ENCODE results near the gene FOXJ1. TPM values are rescaled to one million over a fixed set of nuclear protein-coding genes. Genes with fewer than 3 reads are reported as not detected.
"Not testable (repeated sequence)": the region's sequence is repeated elsewhere in the genome, so short reads cannot be mapped to it uniquely, and the experiment has no call there.

The FOXJ1 gene, protein sequence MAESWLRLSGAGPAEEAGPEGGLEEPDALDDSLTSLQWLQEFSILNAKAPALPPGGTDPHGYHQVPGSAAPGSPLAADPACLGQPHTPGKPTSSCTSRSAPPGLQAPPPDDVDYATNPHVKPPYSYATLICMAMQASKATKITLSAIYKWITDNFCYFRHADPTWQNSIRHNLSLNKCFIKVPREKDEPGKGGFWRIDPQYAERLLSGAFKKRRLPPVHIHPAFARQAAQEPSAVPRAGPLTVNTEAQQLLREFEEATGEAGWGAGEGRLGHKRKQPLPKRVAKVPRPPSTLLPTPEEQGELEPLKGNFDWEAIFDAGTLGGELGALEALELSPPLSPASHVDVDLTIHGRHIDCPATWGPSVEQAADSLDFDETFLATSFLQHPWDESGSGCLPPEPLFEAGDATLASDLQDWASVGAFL
- not detected in 2 replicates for total RNA-seq

DNA sequence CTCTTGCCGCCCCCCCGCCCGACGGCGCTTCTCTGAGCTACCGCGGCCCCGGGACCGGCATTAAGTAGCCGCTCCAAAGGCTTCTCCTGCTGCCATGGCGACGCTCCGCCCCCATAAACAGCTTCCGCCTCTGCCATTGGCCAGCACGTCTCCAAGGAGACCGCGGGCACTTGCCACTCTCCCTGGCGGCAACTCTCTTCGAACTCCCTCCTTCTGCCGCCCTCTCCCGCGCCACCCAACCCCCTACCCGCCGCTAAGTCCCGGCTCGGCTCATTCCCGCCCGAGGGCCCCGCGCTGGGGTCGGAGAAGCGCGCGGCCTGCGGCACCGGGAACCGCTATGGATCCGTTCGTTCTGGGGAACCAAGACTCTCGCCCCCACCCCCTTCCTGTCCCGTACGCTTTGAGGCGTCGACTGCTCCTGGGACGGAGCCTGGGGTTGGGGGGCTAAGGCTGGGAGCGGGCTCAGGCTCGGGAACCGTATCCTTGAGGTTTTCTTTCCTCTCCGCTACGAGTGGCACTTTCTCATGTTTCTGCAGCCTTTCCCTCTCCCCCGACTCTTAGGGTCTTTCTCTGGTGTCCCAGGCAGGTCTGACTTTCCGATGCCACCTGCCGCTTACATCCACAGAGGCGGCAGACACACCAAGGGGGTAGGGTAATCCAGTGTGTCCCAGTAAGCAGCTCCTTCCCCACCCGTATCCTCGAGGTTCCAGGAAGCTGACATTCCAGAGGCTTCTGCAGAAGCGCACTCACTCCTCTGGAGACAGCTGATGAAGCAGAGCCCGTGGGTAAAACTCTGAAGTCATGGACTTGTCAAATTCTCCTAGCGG lies at the start of gene FOXJ1:
TSS of gene FOXJ1 (minus strand) at position 34 of the 827 bp plus-strand sequence. CDS start 850 bp downstream, outside the sequence.
- DNase-seq (ENCODE audit: low read depth in 2 of 2), result peak; percentile 65 to 88

DNA sequence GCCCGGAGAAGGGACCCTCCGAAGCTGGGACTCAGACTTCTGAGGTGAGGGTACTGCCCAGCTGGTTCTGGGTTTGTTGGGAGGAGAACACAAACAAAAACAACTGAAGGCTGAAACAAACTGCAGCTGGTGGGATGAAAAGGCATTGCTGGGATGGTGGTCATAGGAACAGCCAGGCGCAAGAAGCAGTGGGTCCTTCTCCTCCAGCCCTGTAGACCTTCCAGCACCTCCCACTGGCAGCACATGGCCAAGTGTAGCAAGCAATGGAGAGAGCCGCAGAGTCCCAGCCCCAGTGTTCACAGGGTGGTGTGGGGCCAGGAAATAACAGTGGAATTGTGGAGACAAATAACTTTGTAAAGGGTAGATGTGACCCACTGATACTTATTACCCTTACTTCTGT lies 48.7 kb upstream of the FOXJ1 start:
- DNase-seq (ENCODE audit: low read depth in 2 of 2), result no peak

DNA sequence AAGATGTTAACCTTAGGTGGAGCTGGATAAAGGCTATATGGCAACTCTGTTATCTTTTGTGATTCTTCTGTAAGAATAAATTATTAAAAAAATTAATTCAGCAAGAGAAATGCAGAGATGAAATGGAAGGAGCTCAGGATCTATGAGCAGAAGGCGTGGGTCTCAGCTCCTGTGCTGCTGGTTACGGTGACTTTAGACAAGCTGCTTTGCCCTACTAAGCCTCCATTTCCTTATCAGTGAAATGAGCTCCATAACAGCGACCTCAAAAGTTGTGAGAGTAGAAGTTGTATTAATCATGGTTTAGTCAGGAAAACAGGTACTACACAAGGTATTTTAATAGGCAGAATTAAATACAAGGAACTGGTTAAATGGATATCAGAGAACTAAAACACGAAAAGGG lies 48.2 kb upstream of the FOXJ1 start:
- DNase-seq (ENCODE audit: low read depth in 2 of 2), result no peak

DNA sequence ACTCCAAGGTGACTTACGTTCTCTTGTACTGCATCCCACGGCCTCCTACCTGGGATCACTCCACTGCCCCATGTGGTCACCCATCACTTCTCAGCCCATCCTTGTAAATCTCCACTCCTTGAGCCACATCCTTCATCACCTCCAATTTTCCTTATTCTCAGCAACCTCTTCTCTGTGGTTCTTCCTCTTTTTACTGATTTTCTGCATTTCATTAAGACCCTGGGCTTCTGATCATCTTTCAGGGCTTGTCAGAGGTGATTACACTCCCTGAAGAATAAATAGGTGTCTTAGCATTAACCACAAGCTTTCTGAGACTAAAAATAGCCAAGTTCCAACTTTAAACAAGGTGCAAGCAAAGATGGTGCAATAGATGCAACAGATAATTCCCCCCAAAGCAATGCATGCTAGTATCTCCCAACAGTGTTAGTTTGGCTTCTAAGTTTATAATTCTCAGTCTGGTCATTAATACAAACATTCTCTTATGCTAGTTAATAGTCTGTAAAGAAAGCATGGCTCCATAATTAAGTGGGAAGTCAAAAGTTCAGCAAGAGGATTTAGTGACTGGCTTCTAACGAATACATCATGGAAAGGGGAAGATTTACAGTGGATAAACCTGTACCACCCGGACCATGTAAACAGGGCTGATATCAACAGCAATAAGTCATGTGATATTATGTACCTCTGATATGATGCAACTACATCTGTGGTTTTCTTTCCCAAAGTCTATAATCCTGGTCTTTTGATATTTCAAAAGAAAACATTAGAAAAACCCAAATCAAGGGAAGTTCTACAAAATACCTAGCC lies 47.4 kb upstream of the FOXJ1 start:
- DNase-seq (ENCODE audit: low read depth in 2 of 2), result no peak

DNA sequence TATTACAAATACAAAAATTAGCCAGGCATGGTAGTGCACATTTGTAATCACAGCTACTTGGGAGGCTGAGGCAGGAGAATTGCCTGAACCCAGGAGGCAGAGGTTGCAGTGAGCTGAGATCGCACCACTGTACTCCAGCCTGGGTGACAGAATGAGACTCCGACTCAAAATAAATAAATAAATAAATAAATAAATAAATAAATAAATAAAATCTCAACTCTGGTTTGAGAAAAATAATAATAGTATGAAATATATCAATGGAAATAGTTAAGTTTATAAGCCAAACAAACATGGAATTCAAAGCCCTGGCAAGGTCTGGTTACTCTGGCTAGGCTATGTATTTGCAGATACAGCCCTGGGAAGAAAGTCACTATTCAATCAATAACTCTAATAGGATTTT lies 45.7 kb upstream of the FOXJ1 start:
- not testable (repeated sequence) for DNase-seq (ENCODE audit: low read depth in 2 of 2)

DNA sequence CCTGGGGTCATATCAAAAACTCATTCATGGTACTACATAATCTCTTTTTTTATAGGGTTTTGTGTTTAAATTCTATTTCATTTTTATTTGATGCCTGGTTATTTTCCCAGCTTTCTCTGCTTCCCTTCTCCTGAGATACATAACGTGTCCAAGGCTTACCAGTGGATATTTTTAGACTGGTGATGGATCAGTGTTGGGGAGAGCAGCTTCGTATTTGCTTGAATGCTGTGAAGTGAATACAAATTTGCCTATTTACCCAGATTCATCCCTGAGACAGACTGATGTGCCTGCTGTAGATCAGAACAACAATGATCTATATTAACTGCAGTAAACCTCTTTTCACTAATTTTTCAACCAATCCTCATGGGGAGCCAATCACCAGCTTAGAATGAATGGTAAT lies 43.2 kb upstream of the FOXJ1 start:
- DNase-seq (ENCODE audit: low read depth in 2 of 2), result no peak

DNA sequence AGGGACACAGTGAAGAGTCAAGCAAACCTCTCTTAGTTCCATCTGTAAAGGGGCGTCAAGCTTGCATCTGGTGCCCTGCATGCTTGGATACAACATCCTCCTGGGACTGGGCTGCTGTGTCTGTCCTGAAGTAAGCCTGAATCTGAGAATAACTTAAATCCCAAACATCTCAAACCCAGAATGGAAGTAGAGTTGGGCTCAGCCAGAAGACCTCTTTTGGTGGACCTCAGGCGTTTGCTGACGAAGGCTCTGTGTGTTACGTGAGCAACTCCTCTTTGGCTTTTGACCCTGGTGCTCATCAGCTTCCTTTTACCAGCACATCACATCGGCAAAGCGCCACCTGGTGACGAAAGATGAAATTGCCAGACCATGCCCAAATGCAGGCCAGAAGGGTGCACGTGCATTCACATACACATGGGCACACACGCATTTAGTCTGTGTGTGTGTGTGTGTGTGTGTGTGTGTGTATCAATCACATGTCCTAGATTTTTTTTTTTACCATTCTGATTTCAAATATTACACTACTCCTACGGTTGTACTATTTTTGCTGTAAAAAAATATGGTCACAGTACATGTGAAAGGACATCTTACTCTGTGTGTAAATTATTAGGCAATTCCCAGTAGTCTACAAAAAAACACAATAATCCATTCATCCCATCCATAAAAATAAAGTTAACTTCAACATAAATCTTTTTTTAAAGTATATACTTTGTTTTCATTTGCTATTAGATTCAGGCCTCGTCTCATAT lies 41.1 kb upstream of the FOXJ1 start:
- peak; percentile 89 for DNase-seq (ENCODE audit: low read depth in 2 of 2)

DNA sequence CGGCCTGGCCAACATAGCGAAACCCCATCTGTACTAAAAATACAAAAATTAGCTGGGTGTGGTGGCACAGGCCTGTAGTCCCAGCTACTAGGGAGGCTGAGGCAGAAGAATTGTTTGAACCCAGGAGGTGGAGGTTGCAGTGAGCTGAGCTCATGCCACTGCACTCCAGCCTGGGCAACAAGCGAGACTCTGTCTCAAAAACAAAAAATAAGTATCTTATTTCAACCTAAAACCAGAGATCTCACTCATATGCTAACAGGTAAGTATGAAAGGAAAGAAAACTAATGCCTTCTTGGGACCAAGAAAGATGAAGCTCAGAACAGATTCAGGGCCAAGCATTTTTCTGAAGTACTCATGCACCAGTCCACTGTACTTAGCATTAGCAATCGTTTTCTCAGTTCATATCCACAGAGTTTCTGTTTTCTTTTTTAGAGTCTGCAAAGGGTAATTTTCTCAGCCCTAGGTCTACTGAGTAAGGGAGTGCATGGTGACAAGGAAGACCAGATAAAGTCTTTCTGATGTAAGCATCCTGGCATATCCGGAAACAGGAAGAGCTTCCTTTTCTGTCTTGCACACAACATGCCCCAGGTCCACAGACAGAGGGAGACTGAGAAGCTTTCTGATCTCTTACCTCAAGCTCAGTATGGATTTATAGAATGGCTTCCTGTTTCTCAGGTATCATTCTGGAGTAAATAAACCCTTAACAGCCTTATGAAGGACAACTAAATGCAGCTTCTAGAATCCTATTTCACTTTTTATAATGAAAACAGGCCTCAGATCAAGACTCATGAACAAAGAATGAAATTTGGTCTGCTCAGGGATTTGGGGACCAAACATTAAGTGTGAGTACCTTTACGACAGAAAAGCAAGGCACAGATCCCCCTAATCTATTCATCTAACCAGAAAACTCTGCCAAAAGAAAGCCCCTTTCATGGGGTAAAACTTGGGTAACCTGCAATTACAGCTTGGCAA lies 38.7 kb upstream of the FOXJ1 start:
- DNase-seq (ENCODE audit: low read depth in 2 of 2), result peak in 1 of 2 donors; percentile 21

DNA sequence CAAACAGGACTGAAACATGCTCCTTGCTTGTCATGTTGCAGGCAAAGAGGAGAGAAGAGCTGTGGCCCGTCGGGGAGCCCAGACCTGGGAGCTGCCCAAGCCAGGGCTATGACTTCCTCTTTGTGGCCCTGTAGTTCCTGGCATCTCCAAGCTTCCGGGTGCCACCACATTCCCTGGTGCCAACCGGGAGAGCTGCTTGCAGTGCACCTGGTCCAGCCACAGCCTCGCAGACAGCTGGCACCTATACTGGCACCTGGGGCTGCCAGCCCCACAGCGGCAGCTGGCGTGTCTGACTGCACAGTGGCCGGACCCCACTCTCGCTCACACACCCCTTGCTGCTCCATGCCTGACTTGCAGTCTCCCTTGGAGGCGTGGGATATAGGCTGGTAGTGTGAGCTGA lies 37.1 kb upstream of the FOXJ1 start:
- DNase-seq (ENCODE audit: low read depth in 2 of 2), result no peak

DNA sequence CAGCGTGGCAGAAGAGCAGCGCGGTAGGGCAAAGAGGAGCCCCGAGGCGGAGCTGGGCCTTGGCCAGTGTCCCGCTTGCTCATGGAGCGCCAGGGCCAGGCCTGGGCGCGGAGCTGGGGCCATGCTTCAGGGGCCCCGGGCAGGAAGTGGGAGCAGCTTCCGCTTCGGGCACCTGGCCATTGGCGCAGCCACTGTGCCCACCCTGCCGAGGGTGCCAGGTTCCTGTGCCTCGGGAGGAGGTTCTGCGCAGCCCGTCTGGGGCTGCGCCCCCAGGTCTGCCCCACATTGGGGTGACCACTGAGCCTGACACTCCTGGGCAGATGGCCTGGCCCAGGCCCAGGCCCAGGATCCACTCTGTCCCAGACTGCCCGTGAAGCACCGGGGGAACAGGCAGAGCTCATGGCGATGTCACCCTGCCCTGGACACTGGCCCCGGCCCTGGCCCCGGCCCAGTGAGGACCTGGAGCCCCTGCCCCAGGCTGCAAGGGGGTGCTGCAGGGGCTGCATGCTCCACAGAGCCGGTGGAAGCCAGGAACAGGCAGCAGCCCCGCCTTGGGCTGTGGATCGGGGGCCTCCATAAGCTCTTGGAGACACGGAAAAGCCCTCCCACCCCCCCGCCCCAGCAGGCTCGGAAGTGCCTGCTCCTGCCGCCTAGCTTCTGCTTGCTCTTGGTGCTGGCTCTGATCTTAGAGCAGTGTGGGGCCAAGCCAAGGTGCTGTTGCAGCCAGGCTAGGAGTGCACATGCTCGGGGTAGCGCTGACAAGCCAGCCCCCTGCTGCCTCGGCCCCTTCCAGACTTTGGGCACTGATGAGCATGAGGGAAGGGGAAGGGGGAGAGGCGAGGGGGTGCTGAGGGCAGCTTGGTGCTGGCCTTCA lies 35.9 kb upstream of the FOXJ1 start:
- DNase-seq (ENCODE audit: low read depth in 2 of 2), result no peak

DNA sequence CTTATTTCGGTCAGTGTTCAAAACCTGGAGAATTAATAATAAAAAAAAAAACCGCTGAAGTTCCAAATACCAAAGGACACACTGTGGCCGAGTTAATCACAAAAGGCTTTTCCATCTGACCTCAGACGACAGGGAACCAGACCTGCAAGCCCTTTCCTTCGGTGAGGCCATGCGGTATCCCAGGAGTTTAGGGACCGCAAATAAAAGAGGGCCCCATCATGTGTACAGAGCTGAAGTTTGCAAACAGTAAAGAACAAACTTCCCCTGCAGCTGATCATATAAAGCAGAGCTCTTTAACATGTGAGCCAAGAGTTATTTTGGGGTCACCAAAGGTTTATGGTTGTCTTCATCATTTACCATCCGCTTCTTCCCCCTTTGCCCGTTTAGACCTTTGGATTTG lies 33.0 kb upstream of the FOXJ1 start:
- DNase-seq (ENCODE audit: low read depth in 2 of 2), result no peak

DNA sequence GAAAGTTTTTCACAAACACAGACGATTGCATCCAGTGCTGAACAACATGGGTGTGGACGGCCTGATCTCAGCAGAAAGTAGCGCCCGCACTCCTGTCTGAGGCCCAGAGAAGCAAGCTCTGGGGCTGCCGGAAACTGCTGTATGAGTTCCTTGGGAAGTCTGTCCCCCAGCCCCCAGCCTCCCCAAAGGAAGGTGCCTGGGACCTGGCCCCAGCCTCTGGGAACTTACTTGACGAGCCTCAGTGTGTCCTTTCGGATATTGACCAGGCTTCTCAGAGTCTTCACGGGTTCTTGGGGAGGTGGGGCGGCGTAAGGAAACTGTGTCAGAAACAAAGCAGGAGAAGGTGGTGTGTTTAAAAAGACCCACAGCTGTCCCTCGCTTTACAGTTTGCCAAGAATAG lies 32.4 kb upstream of the FOXJ1 start:
- DNase-seq (ENCODE audit: low read depth in 2 of 2), result no peak

DNA sequence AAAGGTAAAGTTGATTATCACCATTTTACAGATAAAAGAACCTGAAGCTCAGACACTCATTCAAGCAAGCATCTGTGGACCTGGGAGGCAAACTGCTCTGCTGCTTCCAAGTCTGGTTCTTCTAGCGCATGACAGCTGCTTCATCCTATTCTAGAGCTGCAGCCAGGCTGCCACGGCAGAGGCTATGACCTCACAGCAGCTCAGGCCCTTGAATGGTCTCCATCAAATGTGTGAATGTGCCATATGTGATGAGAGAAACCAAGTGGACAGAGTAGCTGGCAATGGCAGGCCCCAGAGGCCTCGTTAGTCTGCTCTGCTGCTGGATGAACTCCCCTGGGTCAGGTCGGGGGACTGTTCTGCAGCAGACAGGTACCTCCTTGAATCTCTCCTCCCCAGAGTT lies 30.7 kb upstream of the FOXJ1 start:
- no peak for DNase-seq (ENCODE audit: low read depth in 2 of 2)

DNA sequence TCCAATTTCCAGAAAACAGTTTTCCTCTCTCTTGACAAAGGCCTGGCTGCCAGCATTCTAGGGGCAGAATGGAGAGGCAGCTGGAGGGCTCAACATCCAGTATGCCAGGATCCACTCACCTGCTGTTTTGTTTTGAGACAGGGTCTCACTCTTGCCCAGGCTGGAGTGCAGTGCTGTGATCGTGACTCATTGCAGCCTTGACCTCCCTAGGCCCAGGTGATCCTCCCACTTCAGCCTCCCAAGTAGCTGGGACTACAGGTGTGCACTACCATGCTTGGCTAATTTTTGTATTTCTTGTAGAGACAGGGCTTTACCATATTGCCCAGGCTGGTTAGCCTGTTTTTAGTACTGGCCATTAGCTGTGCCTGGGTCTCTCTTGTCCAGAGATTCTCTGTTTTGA lies 29.1 kb upstream of the FOXJ1 start:
- DNase-seq (ENCODE audit: low read depth in 2 of 2), result no peak

DNA sequence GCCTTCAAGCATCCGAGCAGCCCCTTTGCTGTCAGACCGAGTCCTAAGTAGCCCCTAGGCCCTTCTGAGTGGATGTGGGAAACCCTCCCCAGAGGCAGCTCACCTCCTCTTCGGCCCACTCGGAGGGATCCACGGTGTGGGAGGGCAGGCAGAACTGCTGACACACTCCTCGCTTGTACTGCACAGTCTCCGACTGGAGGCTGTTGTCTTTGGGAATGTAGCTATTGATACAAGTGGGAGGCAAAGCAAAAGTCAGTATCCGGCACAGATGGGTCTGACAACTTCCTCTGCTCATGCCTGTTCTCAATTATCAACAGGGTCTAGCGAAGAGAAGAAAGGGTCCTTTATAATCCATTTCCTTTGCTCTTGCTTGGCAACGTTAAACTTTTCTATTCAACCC lies 25.9 kb upstream of the FOXJ1 start:
- no peak for DNase-seq (ENCODE audit: low read depth in 2 of 2)

DNA sequence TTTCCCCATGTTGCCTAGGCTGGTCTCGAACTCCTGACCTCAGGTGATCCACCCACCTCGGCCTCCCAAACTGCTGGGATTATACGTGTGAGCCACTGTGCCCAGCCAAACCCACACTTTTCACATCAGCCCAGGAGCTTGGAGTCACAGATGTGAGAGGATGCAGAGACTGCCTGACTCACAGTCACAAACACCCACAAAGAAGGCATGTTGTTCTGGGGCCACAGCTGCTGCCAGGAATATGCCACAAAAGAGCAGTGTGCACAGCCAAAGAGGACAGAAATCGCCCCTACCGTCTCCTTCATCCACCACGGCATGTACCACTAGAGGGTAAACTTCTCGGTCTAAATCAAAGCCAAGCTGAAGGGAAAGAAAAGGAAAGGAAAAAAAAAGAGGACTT lies 25.1 kb upstream of the FOXJ1 start:
- no peak for DNase-seq (ENCODE audit: low read depth in 2 of 2)

DNA sequence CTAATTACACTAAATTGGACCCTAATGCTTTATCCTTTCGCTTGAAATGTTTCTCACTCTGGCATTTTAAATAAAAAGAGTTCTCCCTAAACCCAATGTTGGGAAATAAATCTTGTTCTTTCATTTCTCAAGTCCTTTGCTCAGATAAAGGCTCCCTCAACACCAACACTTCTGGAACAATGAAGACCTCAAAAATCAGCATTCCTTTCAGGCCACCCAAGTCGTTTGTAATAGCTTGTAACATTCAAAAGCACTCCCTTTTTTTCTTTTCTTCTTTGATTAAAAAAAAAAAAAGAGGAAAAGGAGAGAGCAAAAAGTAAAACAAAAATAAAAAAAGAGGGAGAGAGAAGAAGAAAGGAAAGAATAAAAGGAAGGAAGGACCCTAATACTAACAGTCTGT lies 23.3 kb upstream of the FOXJ1 start:
- DNase-seq (ENCODE audit: low read depth in 2 of 2), result no peak

DNA sequence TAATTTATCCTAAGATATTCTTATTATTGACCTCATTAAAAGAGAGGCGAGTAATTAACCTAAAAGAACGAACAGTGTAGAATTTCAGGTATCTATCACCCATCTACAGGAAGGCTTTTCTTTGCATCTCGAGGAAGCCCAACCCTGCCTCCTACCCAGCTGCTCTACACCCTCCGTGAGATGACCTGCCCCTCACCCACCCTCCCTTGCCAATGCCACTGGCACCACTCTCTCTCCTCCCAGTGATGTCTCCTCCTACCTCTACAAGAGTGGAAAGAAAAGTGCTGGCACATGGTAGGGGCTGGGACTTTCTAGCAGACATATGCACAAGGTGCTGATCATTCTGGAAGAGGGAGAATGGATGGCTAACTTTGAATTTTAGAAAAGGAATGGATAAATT lies 22.9 kb upstream of the FOXJ1 start:
- no peak for DNase-seq (ENCODE audit: low read depth in 2 of 2)

All from dermis microvascular lymphatic vessel endothelial cell (primary cell).